Astrocyte (in vitro differentiated cells and primary cell): ENCODE data around the gene STARD8. TPM values are rescaled to one million over a fixed set of nuclear protein-coding genes. Genes with fewer than 3 reads are reported as not detected.

ENCODE experiments used
- DNase-seq: peaks from one replicate; pipeline ENCODE4 v3.0.0-alpha.2; 2010; ENCODE audit warnings: low read depth
- FAIRE-seq: peaks from 2 replicates; lab custom pipeline; 2011; peaks lifted over from hg19 to GRCh38; lab: Jason Lieb, UNC
- H2AFZ ChIP-seq: 2 replicates; pipeline ENCODE4 v1.6.0; 2012; ENCODE audit warnings: low read depth, low read length, inconsistent platforms
- H3K27ac ChIP-seq: 2 replicates; pipeline ENCODE4 v1.5.1; 2011; ENCODE audit warnings: low read depth, low read length, inconsistent platforms
- H3K27me3 ChIP-seq: 2 replicates; pipeline ENCODE4 v1.6.0; 2011; ENCODE audit warnings: low read length, inconsistent platforms; ENCODE audit not compliant: insufficient read depth
- H3K36me3 ChIP-seq: 2 replicates; pipeline ENCODE4 v1.5.1; 2011; ENCODE audit warnings: low read length, inconsistent platforms; ENCODE audit not compliant: insufficient read depth
- H3K4me1 ChIP-seq: 2 replicates; pipeline ENCODE4 v1.5.1; 2011; ENCODE audit warnings: low read length, inconsistent platforms; ENCODE audit not compliant: insufficient read depth
- H3K4me2 ChIP-seq: 2 replicates; pipeline ENCODE4 v1.6.0; 2012; ENCODE audit warnings: low read length, inconsistent platforms
- H3K4me3 ChIP-seq: 2 replicates; pipeline ENCODE4 v1.5.1; 2011; ENCODE audit warnings: low read depth, mild to moderate bottlenecking, low read length, inconsistent platforms; ENCODE audit not compliant: insufficient read depth
- H3K79me2 ChIP-seq: 2 replicates; pipeline ENCODE4 v1.6.0; 2012; ENCODE audit warnings: mild to moderate bottlenecking, low read length, inconsistent platforms; ENCODE audit not compliant: insufficient read depth
- H3K9ac ChIP-seq: 2 replicates; pipeline ENCODE4 v1.6.0; 2012; ENCODE audit warnings: mild to moderate bottlenecking, low read length, inconsistent platforms
- H3K9me3 ChIP-seq: 2 replicates; pipeline ENCODE4 v1.5.1; 2012; ENCODE audit warnings: low read depth, mild to moderate bottlenecking, low read length, inconsistent platforms; ENCODE audit not compliant: insufficient read depth
- H4K20me1 ChIP-seq: 2 replicates; pipeline ENCODE4 v1.6.0; 2012; ENCODE audit warnings: low read length, inconsistent platforms; ENCODE audit not compliant: insufficient read depth
- H3K27ac Mint-ChIP-seq: one replicate; pipeline ENCODE4 v1.8.0; 2021; ENCODE audit warnings: mild to moderate bottlenecking, mixed read lengths; ENCODE audit not compliant: unreplicated experiment
- H3K27me3 Mint-ChIP-seq: one replicate; pipeline ENCODE4 v1.8.0; 2021; ENCODE audit warnings: low read depth, mixed read lengths; ENCODE audit not compliant: unreplicated experiment
- H3K36me3 Mint-ChIP-seq: one replicate; pipeline ENCODE4 v1.8.0; 2021; ENCODE audit warnings: low read depth, mixed read lengths; ENCODE audit not compliant: unreplicated experiment
- H3K4me1 Mint-ChIP-seq: one replicate; pipeline ENCODE4 v1.8.0; 2021; ENCODE audit warnings: low read depth, mixed read lengths; ENCODE audit not compliant: unreplicated experiment
- H3K4me3 Mint-ChIP-seq: one replicate; pipeline ENCODE4 v1.8.0; 2021; ENCODE audit warnings: mild to moderate bottlenecking, moderate library complexity, mixed read lengths; ENCODE audit not compliant: unreplicated experiment
- H3K9me3 Mint-ChIP-seq: one replicate; pipeline ENCODE4 v1.8.0; 2021; ENCODE audit warnings: mild to moderate bottlenecking, mixed read lengths; ENCODE audit not compliant: unreplicated experiment
- EZH2 ChIP-seq: IDR thresholded peaks from 2 replicates; pipeline ENCODE4 v1.6.1; 2012; ENCODE audit warnings: mild to moderate bottlenecking, low read length, inconsistent platforms; ENCODE audit not compliant: insufficient read depth
- total RNA-seq: library from RNA; stranded (reverse); gene quantifications from 2 replicates; pipeline ENCODE4 v1.2.1, GENCODE V29; 2021
- TF ChIP-seq, protein P1 (sequence below): IDR thresholded peaks from 2 replicates; pipeline ENCODE4 v1.5.1; 2011; ENCODE audit warnings: low read depth, mild to moderate bottlenecking, inconsistent platforms, low read length, moderate library complexity; ENCODE audit not compliant: insufficient read depth

Gene STARD8
- total RNA-seq, 1 donor from 2014 or later: 1.3 TPM

DNA sequence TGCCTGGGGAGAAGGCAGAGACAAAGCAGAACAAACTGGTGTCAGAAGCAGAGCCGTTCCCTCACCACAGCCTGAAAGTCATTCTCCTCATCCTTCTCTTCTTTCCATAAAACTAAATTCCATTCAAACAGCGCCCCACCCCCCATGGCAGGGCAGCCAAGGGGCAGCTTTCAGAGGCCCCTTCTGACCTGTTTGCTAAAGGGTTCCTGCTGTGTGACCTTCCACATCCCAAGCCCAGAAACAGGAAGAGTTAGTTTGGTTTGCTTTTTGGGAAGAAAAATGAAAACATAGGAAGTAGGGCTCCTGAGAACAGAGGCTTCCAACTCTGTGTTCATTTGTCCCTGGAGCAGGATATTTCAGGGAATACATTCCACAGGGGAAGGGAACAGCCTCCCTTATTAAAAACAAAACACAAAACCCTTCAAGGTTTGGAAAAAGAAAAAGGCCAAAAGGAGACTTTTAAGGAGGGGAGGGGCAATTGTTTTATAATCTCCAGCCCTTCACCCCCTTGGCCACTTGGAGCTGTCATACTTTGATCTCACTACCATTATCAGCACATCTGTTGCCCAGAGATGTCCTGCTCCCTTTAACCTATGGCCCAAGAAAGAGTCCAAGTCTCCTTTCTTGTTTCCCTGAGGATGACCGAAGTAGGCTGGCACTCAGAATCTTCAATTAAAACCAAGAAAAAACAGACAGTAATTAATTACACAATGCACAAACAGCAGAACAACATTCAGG is 25.3 kb downstream of the STARD8 start:
- Histone ChIP-seq H3K4me2 (no peak overlapping the region), H3K9me3 (no peaks in the 10 kb centered on the region), H3K36me3 (no peaks in the 10 kb centered on the region), H3K27me3 (no peaks in the 10 kb centered on the region), H2AFZ (no peak overlapping the region), H3K9ac (no peak overlapping the region), H3K4me1 (no peaks in the 10 kb centered on the region), H3K27ac (no peak overlapping the region), H3K4me3 (no peak overlapping the region), H4K20me1 (no peaks in the 10 kb centered on the region), H3K79me2 (no peaks in the 10 kb centered on the region)
- DNase-seq: no peak
- Mint-ChIP-seq H3K27me3 (no peaks in the 10 kb centered on the region), H3K4me1 (peaks cover 5% of the 10 kb centered on the region), H3K4me3 (no peak overlapping the region), H3K27ac (no peak overlapping the region), H3K36me3 (no peaks in the 10 kb centered on the region), H3K9me3 (no peaks in the 10 kb centered on the region)
- peak; percentile 41 for FAIRE-seq
- TF ChIP-seq, protein P1, sequence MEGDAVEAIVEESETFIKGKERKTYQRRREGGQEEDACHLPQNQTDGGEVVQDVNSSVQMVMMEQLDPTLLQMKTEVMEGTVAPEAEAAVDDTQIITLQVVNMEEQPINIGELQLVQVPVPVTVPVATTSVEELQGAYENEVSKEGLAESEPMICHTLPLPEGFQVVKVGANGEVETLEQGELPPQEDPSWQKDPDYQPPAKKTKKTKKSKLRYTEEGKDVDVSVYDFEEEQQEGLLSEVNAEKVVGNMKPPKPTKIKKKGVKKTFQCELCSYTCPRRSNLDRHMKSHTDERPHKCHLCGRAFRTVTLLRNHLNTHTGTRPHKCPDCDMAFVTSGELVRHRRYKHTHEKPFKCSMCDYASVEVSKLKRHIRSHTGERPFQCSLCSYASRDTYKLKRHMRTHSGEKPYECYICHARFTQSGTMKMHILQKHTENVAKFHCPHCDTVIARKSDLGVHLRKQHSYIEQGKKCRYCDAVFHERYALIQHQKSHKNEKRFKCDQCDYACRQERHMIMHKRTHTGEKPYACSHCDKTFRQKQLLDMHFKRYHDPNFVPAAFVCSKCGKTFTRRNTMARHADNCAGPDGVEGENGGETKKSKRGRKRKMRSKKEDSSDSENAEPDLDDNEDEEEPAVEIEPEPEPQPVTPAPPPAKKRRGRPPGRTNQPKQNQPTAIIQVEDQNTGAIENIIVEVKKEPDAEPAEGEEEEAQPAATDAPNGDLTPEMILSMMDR: no peak
- TF ChIP-seq EZH2: no peak

DNA sequence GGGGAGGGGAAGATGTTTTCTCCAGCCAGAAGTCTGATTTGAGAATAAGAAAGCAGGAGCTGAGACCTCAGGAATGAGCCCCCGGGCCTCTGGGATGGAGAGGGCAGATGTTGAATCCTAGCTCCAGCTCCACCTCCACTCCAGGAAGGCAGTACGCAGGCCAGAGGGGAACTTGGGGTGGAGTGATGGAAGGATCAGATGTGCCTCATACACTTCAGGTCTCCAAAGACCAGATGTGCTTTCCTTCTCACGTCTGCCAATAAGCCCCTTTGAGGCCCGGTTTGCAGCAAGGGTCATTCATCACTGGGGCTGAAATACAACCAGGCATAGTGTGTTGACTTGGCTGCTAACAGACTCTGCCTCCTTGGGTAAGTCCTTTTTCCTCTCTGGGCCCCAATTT is 28.1 kb downstream of the STARD8 start:
- Mint-ChIP-seq H3K27ac (no peak overlapping the region), H3K27me3 (no peaks in the 10 kb centered on the region), H3K9me3 (peaks cover 3% of the 10 kb centered on the region), H3K4me3 (no peak overlapping the region), H3K4me1 (peaks cover 13% of the 10 kb centered on the region), H3K36me3 (no peaks in the 10 kb centered on the region)
- Histone ChIP-seq H3K9ac (no peak overlapping the region), H3K79me2 (no peaks in the 10 kb centered on the region), H3K9me3 (no peaks in the 10 kb centered on the region), H3K27me3 (no peaks in the 10 kb centered on the region), H3K4me2 (no peak overlapping the region), H3K27ac (no peak overlapping the region), H3K4me3 (no peak overlapping the region), H2AFZ (no peak overlapping the region), H3K4me1 (no peaks in the 10 kb centered on the region), H4K20me1 (no peaks in the 10 kb centered on the region), H3K36me3 (no peaks in the 10 kb centered on the region)
- FAIRE-seq: no peak
- DNase-seq: no peak
- TF ChIP-seq EZH2: no peak
- TF ChIP-seq, protein P1: no peak

DNA sequence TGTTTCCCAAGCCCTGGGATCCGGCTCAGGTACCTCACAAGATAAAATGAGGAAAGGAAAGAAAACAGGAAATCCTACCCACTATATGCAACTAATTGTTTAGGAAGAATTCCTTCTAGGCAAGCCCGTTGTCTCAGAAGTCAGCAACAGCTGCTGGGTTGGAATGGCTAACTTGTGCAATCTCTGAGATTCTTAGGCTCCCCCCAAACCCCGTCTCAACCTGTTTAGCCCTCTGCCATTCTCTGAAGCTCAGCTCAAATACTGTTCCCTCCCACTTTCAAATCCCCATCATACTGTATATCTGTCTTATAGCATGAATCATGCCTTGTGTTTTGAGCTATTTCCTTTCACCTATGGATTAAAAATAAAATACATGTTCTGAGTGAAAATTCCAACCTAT is 28.9 kb downstream of the STARD8 start:
- no peak overlapping the region for H3K27ac Mint-ChIP-seq
- FAIRE-seq: peak; percentile 88
- no peak for DNase-seq
- no peak overlapping the region for H2AFZ ChIP-seq
- H3K79me2 ChIP-seq: no peaks in the 10 kb centered on the region
- no peaks in the 10 kb centered on the region for H3K36me3 Mint-ChIP-seq
- H3K4me3 ChIP-seq: no peak overlapping the region
- H3K9me3 ChIP-seq: no peaks in the 10 kb centered on the region
- no peaks in the 10 kb centered on the region for H4K20me1 ChIP-seq
- H3K4me3 Mint-ChIP-seq: no peak overlapping the region
- H3K4me2 ChIP-seq: no peak overlapping the region
- TF ChIP-seq, protein P1: no peak
- no peak for TF ChIP-seq EZH2
- peaks cover 3% of the 10 kb centered on the region for H3K9me3 Mint-ChIP-seq
- H3K36me3 ChIP-seq: no peaks in the 10 kb centered on the region
- H3K4me1 Mint-ChIP-seq: peaks cover 15% of the 10 kb centered on the region
- H3K4me1 ChIP-seq: peaks cover 3% of the 10 kb centered on the region
- H3K27me3 Mint-ChIP-seq: no peaks in the 10 kb centered on the region
- H3K27ac ChIP-seq: no peak overlapping the region
- no peaks in the 10 kb centered on the region for H3K27me3 ChIP-seq
- no peak overlapping the region for H3K9ac ChIP-seq
